Amniotic stem cell (primary cell): ENCODE data around the gene WSB2.
"Not testable (repeated sequence)": the region's sequence is repeated elsewhere in the genome, so short reads cannot be mapped to it uniquely, and the experiment has no call there.

Experiments
- DNase-seq: peaks from one replicate; lab custom pipeline; 2025; lab: John Stamatoyannopoulos, UW

Gene WSB2

GRCh38 chr12:118034429-118035189 is 26.4 kb downstream of the WSB2 start:
- no peak for DNase-seq

GRCh38 chr12:118033902-118034301 is 27.1 kb downstream of the WSB2 start:
- no peak for DNase-seq

GRCh38 chr12:118033323-118033722 is 27.7 kb downstream of the WSB2 start:
- DNase-seq: no peak

- DNase-seq: no peak
Measured at GRCh38 chr12:118032188-118032587, 28.8 kb downstream of the WSB2 start.

- no peak for DNase-seq
Measured at GRCh38 chr12:118029166-118029565, 31.8 kb downstream of the WSB2 start.

- DNase-seq: no peak
Measured at GRCh38 chr12:118025168-118025567, 35.8 kb downstream of the WSB2 start.

GRCh38 chr12:118023301-118023860 is 37.6 kb downstream of the WSB2 start:
- no peak for DNase-seq

GRCh38 chr12:118022728-118023109 is 38.3 kb downstream of the WSB2 start:
- DNase-seq: no peak

- DNase-seq: not testable (repeated sequence)
Measured at GRCh38 chr12:118022097-118022727, 38.8 kb downstream of the WSB2 start.

- DNase-seq: no peak
Measured at GRCh38 chr12:118020036-118020435, 40.9 kb downstream of the WSB2 start.

- no peak for DNase-seq
Measured at GRCh38 chr12:118017926-118018325, 43.1 kb downstream of the WSB2 start.

GRCh38 chr12:118016424-118017264 is 44.3 kb downstream of the WSB2 start, which contains the start of gene RFC5:
Gene RFC5, plus strand, starts transcription at chr12:118016703. Its CDS starts 125 bp downstream, at chr12:118016828.
- DNase-seq: peak; percentile 97

- no peak for DNase-seq
Measured at GRCh38 chr12:118015944-118016343, 45.0 kb downstream of the WSB2 start.

GRCh38 chr12:118015306-118015705 is 45.7 kb downstream of the WSB2 start:
- DNase-seq: no peak

GRCh38 chr12:118013283-118013682 is 47.7 kb downstream of the WSB2 start:
- DNase-seq: no peak

GRCh38 chr12:118011961-118012360 is 49.0 kb downstream of the WSB2 start:
- DNase-seq: no peak

GRCh38 chr12:118011377-118011776 is 49.6 kb downstream of the WSB2 start:
- no peak for DNase-seq

GRCh38 chr12:118010903-118011302 is 50.1 kb downstream of the WSB2 start:
- no peak for DNase-seq

GRCh38 chr12:117999806-118000205 is 61.2 kb downstream of the WSB2 start:
- DNase-seq: not testable (repeated sequence)

- DNase-seq: no peak
Measured at GRCh38 chr12:117998719-117999118, 62.3 kb downstream of the WSB2 start.

GRCh38 chr12:117994551-117995438 is 66.2 kb downstream of the WSB2 start:
- no peak for DNase-seq
